ENCODE measurements around the gene PNMA6E.
"Not testable (repeated sequence)": the region's sequence is repeated elsewhere in the genome, so short reads cannot be mapped to it uniquely, and the experiment has no call there.

PNMA6E gene

GRCh38 chrX:153407736-153408135, 6.6 kb upstream of the PNMA6E start:
- no peak for DNase-seq

- no peak for DNase-seq
Measured at GRCh38 chrX:153406903-153407302, 5.8 kb upstream of the PNMA6E start.

- DNase-seq: no peak
Measured at GRCh38 chrX:153406011-153406410, 4.9 kb upstream of the PNMA6E start.

- DNase-seq: no peak
Measured at GRCh38 chrX:153405426-153405825, 4.3 kb upstream of the PNMA6E start.

GRCh38 chrX:153404333-153404732, 3.2 kb upstream of the PNMA6E start:
- DNase-seq: not testable (repeated sequence)

GRCh38 chrX:153400146-153401132, 711 bp downstream of the PNMA6E start:
- peak; percentile 33 for DNase-seq

GRCh38 chrX:153398275-153398960, 2.7 kb downstream of the PNMA6E start:
- no peak for DNase-seq

GRCh38 chrX:153397256-153397960, 3.7 kb downstream of the PNMA6E start:
- DNase-seq: peak; percentile 23

- DNase-seq: no peak
Measured at GRCh38 chrX:153396320-153397195, 4.6 kb downstream of the PNMA6E start.

- DNase-seq: no peak
Measured at GRCh38 chrX:153395613-153396319, 5.4 kb downstream of the PNMA6E start.

GRCh38 chrX:153394612-153395011, 6.5 kb downstream of the PNMA6E start:
- no peak for DNase-seq

GRCh38 chrX:153392642-153393321, 8.4 kb downstream of the PNMA6E start:
- DNase-seq: no peak

GRCh38 chrX:153389460-153389768, 11.7 kb downstream of the PNMA6E start:
- DNase-seq: not testable (repeated sequence)

GRCh38 chrX:153388722-153389459, 12.3 kb downstream of the PNMA6E start:
- DNase-seq: no peak

GRCh38 chrX:153387987-153388721, 13.0 kb downstream of the PNMA6E start:
- DNase-seq: no peak

- no peak for DNase-seq
Measured at GRCh38 chrX:153387345-153387744, 13.8 kb downstream of the PNMA6E start.

- DNase-seq: no peak
Measured at GRCh38 chrX:153386097-153386496, 15.1 kb downstream of the PNMA6E start.

- not testable (repeated sequence) for DNase-seq
Measured at GRCh38 chrX:153384973-153385372, 16.2 kb downstream of the PNMA6E start.

- DNase-seq: no peak
Measured at GRCh38 chrX:153384390-153384789, 16.8 kb downstream of the PNMA6E start.

Measured in DMS53 (cell line).